Activated T-cell treated with anti-CD3 and anti-CD28 coated beads, Interleukin-2, amount 50 U/mL, for 24 hours (primary cell): ENCODE measurements around the gene FILIP1L.

Experiments
- DNase-seq: peaks from one replicate; pipeline ENCODE4 v3.0.0-alpha.2; 2020
- H3K27ac Mint-ChIP-seq: 2 replicates; pipeline ENCODE4 v1.8.0; 2020; ENCODE audit warnings: mild to moderate bottlenecking, mixed read lengths
- H3K27me3 Mint-ChIP-seq: 2 replicates; pipeline ENCODE4 v1.8.0; 2020; ENCODE audit warnings: mixed read lengths
- H3K36me3 Mint-ChIP-seq: 2 replicates; pipeline ENCODE4 v1.8.0; 2020; ENCODE audit warnings: low read depth, mixed read lengths
- H3K4me1 Mint-ChIP-seq: 2 replicates; pipeline ENCODE4 v1.8.0; 2020; ENCODE audit warnings: low read depth, mixed read lengths
- H3K4me3 Mint-ChIP-seq: 2 replicates; pipeline ENCODE4 v1.8.0; 2020; ENCODE audit warnings: mild to moderate bottlenecking, moderate library complexity, mixed read lengths
- H3K9me3 Mint-ChIP-seq: 2 replicates; pipeline ENCODE4 v1.8.0; 2020; ENCODE audit warnings: mixed read lengths

Gene FILIP1L

GRCh38 chr3:99970198-99970597, 144.1 kb downstream of the FILIP1L start:
- H3K4me1 Mint-ChIP-seq = peaks cover 26% of the 10 kb centered on the region
- no peak for DNase-seq
- no peak overlapping the region for H3K4me3 Mint-ChIP-seq
- peaks cover 2% of the 10 kb centered on the region for H3K9me3 Mint-ChIP-seq
- peaks cover 25% of the 10 kb centered on the region for H3K36me3 Mint-ChIP-seq
- H3K27me3 Mint-ChIP-seq = no peaks in the 10 kb centered on the region
- no peak overlapping the region for H3K27ac Mint-ChIP-seq

- no peaks in the 10 kb centered on the region for H3K27me3 Mint-ChIP-seq
- H3K9me3 Mint-ChIP-seq = no peaks in the 10 kb centered on the region
- DNase-seq = no peak
- H3K4me3 Mint-ChIP-seq = no peak overlapping the region
- H3K4me1 Mint-ChIP-seq = peaks cover 30% of the 10 kb centered on the region
- H3K36me3 Mint-ChIP-seq = peaks cover 22% of the 10 kb centered on the region
- no peak overlapping the region for H3K27ac Mint-ChIP-seq
Measured at GRCh38 chr3:99969136-99969535, 145.2 kb downstream of the FILIP1L start.

- DNase-seq = no peak
- Mint-ChIP-seq H3K4me1 (peaks cover 30% of the 10 kb centered on the region), H3K27ac (no peak overlapping the region), H3K27me3 (no peaks in the 10 kb centered on the region), H3K9me3 (no peaks in the 10 kb centered on the region), H3K4me3 (no peak overlapping the region), H3K36me3 (peaks cover 19% of the 10 kb centered on the region)
Measured at GRCh38 chr3:99967796-99968195, 146.5 kb downstream of the FILIP1L start.

- Mint-ChIP-seq H3K36me3 (peaks cover 19% of the 10 kb centered on the region), H3K27me3 (no peaks in the 10 kb centered on the region)
Measured at GRCh38 chr3:99966662-99967416, 147.5 kb downstream of the FILIP1L start.

GRCh38 chr3:99965681-99966408, 148.5 kb downstream of the FILIP1L start:
- peaks cover 19% of the 10 kb centered on the region for H3K36me3 Mint-ChIP-seq
- H3K4me3 Mint-ChIP-seq = no peak overlapping the region
- H3K4me1 Mint-ChIP-seq = peaks cover 31% of the 10 kb centered on the region
- no peak overlapping the region for H3K27ac Mint-ChIP-seq
- no peaks in the 10 kb centered on the region for H3K9me3 Mint-ChIP-seq
- H3K27me3 Mint-ChIP-seq = no peaks in the 10 kb centered on the region
- no peak for DNase-seq

More at GRCh38 chr3:99966662-99967416, 147.5 kb downstream of the FILIP1L start:
- H3K4me3 Mint-ChIP-seq = no peak overlapping the region
- no peak for DNase-seq
- H3K4me1 Mint-ChIP-seq = peaks cover 31% of the 10 kb centered on the region
- H3K9me3 Mint-ChIP-seq = no peaks in the 10 kb centered on the region
- no peak overlapping the region for H3K27ac Mint-ChIP-seq

- no peak for DNase-seq
- Mint-ChIP-seq H3K27ac (no peak overlapping the region), H3K27me3 (no peaks in the 10 kb centered on the region), H3K36me3 (peaks cover 19% of the 10 kb centered on the region), H3K4me3 (no peak overlapping the region), H3K9me3 (no peaks in the 10 kb centered on the region), H3K4me1 (peaks cover 25% of the 10 kb centered on the region)
Measured at GRCh38 chr3:99965077-99965476, 149.2 kb downstream of the FILIP1L start.

GRCh38 chr3:99962703-99963102, 151.6 kb downstream of the FILIP1L start:
- Mint-ChIP-seq H3K36me3 (peaks cover 19% of the 10 kb centered on the region), H3K4me1 (peaks cover 8% of the 10 kb centered on the region), H3K27ac (no peak overlapping the region), H3K4me3 (no peak overlapping the region), H3K9me3 (no peaks in the 10 kb centered on the region), H3K27me3 (no peaks in the 10 kb centered on the region)
- DNase-seq = no peak

- Mint-ChIP-seq H3K27ac (no peak overlapping the region), H3K9me3 (no peaks in the 10 kb centered on the region), H3K36me3 (peaks cover 12% of the 10 kb centered on the region), H3K4me3 (no peak overlapping the region), H3K4me1 (peaks cover 9% of the 10 kb centered on the region), H3K27me3 (no peaks in the 10 kb centered on the region)
- no peak for DNase-seq
Measured at GRCh38 chr3:99961756-99962515, 152.4 kb downstream of the FILIP1L start.

- Mint-ChIP-seq H3K4me3 (no peak overlapping the region), H3K9me3 (no peaks in the 10 kb centered on the region), H3K27me3 (no peaks in the 10 kb centered on the region), H3K36me3 (peaks cover 5% of the 10 kb centered on the region), H3K4me1 (peaks cover 9% of the 10 kb centered on the region), H3K27ac (no peak overlapping the region)
- no peak for DNase-seq
Measured at GRCh38 chr3:99960941-99961340, 153.4 kb downstream of the FILIP1L start.

GRCh38 chr3:99960123-99960878, 154.0 kb downstream of the FILIP1L start:
- no peaks in the 10 kb centered on the region for H3K27me3 Mint-ChIP-seq
- H3K4me1 Mint-ChIP-seq = peaks cover 8% of the 10 kb centered on the region
- no peak for DNase-seq
- peaks cover 5% of the 10 kb centered on the region for H3K36me3 Mint-ChIP-seq
- no peaks in the 10 kb centered on the region for H3K9me3 Mint-ChIP-seq
- no peak overlapping the region for H3K27ac Mint-ChIP-seq
- H3K4me3 Mint-ChIP-seq = no peak overlapping the region

- no peaks in the 10 kb centered on the region for H3K9me3 Mint-ChIP-seq
Measured at GRCh38 chr3:99958222-99958912, 155.9 kb downstream of the FILIP1L start.

GRCh38 chr3:99957151-99957796, 157.0 kb downstream of the FILIP1L start:
- Mint-ChIP-seq H3K9me3 (no peaks in the 10 kb centered on the region), H3K4me1 (peaks cover 3% of the 10 kb centered on the region), H3K27ac (no peak overlapping the region), H3K4me3 (no peak overlapping the region), H3K36me3 (no peaks in the 10 kb centered on the region), H3K27me3 (no peaks in the 10 kb centered on the region)
- no peak for DNase-seq

More at GRCh38 chr3:99958222-99958912, 155.9 kb downstream of the FILIP1L start:
- Mint-ChIP-seq H3K27me3 (no peaks in the 10 kb centered on the region), H3K27ac (no peak overlapping the region), H3K36me3 (peaks cover 5% of the 10 kb centered on the region), H3K4me3 (no peak overlapping the region), H3K4me1 (peaks cover 3% of the 10 kb centered on the region)
- no peak for DNase-seq

GRCh38 chr3:99955773-99956562, 158.3 kb downstream of the FILIP1L start:
- H3K27me3 Mint-ChIP-seq = no peaks in the 10 kb centered on the region
- DNase-seq = no peak
- H3K27ac Mint-ChIP-seq = no peak overlapping the region
- no peak overlapping the region for H3K4me3 Mint-ChIP-seq
- no peaks in the 10 kb centered on the region for H3K36me3 Mint-ChIP-seq
- H3K9me3 Mint-ChIP-seq = no peaks in the 10 kb centered on the region
- peaks cover 1% of the 10 kb centered on the region for H3K4me1 Mint-ChIP-seq
